HEK293 (cell line): ENCODE results near the gene SLC8A2.

Experiments used
- CTCF ChIA-PET: fragments of 350-600 bp; formaldehyde crosslinking; extraction: SDS; loops from one replicate; lab custom pipeline; 2021; ENCODE audit warnings: antibody characterized with exemption; lab: Yijun Ruan, JAX
- POLR2A ChIA-PET: fragments of 300-600 bp; formaldehyde crosslinking; extraction: SDS; loops from one replicate; lab custom pipeline; 2020; ENCODE audit warnings: antibody characterized with exemption, inconsistent platforms; lab: Yijun Ruan, JAX
- H3K27ac ChIP-seq: fragments of 200-500 bp; sonication (Bioruptor generic); 2 replicates; pipeline ENCODE4 v1.5.1; 2014; ENCODE audit warnings: low read depth, low read length, control low read depth, inconsistent platforms; ENCODE audit errors: extremely low read depth
- H3K36me3 ChIP-seq, 2 experiments: fragments of 200-500 bp in 1 of 2; sonication (Bioruptor generic) in 1 of 2; 1 replicate in 1 of 2; 2 replicates in 1 of 2; pipeline ENCODE4 v1.5.1; 2014 to 2017; ENCODE audit warnings: inconsistent platforms in 2 of 2, low read length in 2 of 2; ENCODE audit not compliant: control insufficient read depth in 2 of 2, insufficient read depth in 1 of 2
- H3K4me1 ChIP-seq: fragments of 200-500 bp; sonication (Bioruptor generic); 2 replicates; pipeline ENCODE4 v1.5.1; 2014; ENCODE audit warnings: mild to moderate bottlenecking, low read length, inconsistent platforms; ENCODE audit not compliant: control insufficient read depth, insufficient read depth
- H3K4me3 ChIP-seq: 2 replicates; pipeline ENCODE4 v1.5.1; 2011; ENCODE audit warnings: low read depth, mild to moderate bottlenecking, control low read depth, low read length, moderate library complexity
- H3K9me3 ChIP-seq: fragments of 200-500 bp; sonication (Bioruptor generic); 2 replicates; pipeline ENCODE4 v1.5.1; 2014; ENCODE audit warnings: low read depth, low read length, inconsistent platforms; ENCODE audit not compliant: control insufficient read depth, insufficient read depth
- ATF2 ChIP-seq: fragments of 450-650 bp; formaldehyde crosslinking; IDR thresholded peaks from 2 replicates; pipeline ENCODE4 v1.5.1; 2016; ENCODE audit warnings: missing biosample characterization, missing genetic modification characterization, low read depth
- EGR2 ChIP-seq: fragments of 450-650 bp; formaldehyde crosslinking; IDR thresholded peaks from 2 replicates; pipeline ENCODE4 v1.5.1; 2016; ENCODE audit warnings: low read depth, missing biosample characterization, missing genetic modification characterization
- GLIS2 ChIP-seq: fragments of 450-650 bp; formaldehyde crosslinking; IDR thresholded peaks from 2 replicates; pipeline ENCODE4 v1.5.1; 2016; ENCODE audit warnings: missing biosample characterization, missing genetic modification characterization
- KLF1 ChIP-seq: fragments of 450-650 bp; formaldehyde crosslinking; IDR thresholded peaks from 2 replicates; pipeline ENCODE4 v1.5.1; 2016; ENCODE audit warnings: missing biosample characterization, missing genetic modification characterization
- KLF16 ChIP-seq: fragments of 450-650 bp; formaldehyde crosslinking; IDR thresholded peaks from 2 replicates; pipeline ENCODE4 v1.5.1; 2017; ENCODE audit warnings: missing biosample characterization, missing genetic modification characterization
- KLF9 ChIP-seq: fragments of 450-650 bp; formaldehyde crosslinking; IDR thresholded peaks from 2 replicates; pipeline ENCODE4 v1.5.1; 2016; ENCODE audit warnings: missing biosample characterization, missing genetic modification characterization, low read depth
- PATZ1 ChIP-seq: fragments of 450-650 bp; formaldehyde crosslinking; IDR thresholded peaks from 2 replicates; pipeline ENCODE4 v1.5.1; 2016; ENCODE audit warnings: missing biosample characterization, missing genetic modification characterization
- ZBTB7A ChIP-seq: fragments of 450-650 bp; formaldehyde crosslinking; IDR thresholded peaks from 2 replicates; pipeline ENCODE4 v1.5.1; 2016; ENCODE audit warnings: low read depth, missing biosample characterization, missing genetic modification characterization
- ZFHX2 ChIP-seq: fragments of 450-650 bp; formaldehyde crosslinking; conservative IDR thresholded peaks from 2 replicates; pipeline ENCODE4 v1.5.1; 2016; ENCODE audit warnings: missing biosample characterization, missing genetic modification characterization
- ZIC2 ChIP-seq: fragments of 450-650 bp; formaldehyde crosslinking; IDR thresholded peaks from 2 replicates; pipeline ENCODE4 v1.5.1; 2016; ENCODE audit warnings: missing biosample characterization, missing genetic modification characterization
- ZNF16 ChIP-seq: fragments of 450-650 bp; formaldehyde crosslinking; IDR thresholded peaks from 2 replicates; pipeline ENCODE4 v1.5.1; 2016; ENCODE audit warnings: low read depth, missing biosample characterization, missing genetic modification characterization
- ZNF19 ChIP-seq: fragments of 450-650 bp; formaldehyde crosslinking; IDR thresholded peaks from 2 replicates; pipeline ENCODE4; 2016; ENCODE audit warnings: missing biosample characterization, missing genetic modification characterization, low read depth
- ZNF239 ChIP-seq: fragments of 450-650 bp; formaldehyde crosslinking; IDR thresholded peaks from 2 replicates; pipeline ENCODE4 v1.5.1; 2016; ENCODE audit warnings: missing biosample characterization, missing genetic modification characterization
- ZNF280C ChIP-seq: fragments of 450-650 bp; formaldehyde crosslinking; IDR thresholded peaks from 2 replicates; pipeline ENCODE4 v1.5.1; 2016; ENCODE audit warnings: missing biosample characterization, missing genetic modification characterization
- ZNF280D ChIP-seq: fragments of 450-650 bp; formaldehyde crosslinking; IDR thresholded peaks from 2 replicates; pipeline ENCODE4 v1.5.1; 2016; ENCODE audit warnings: missing biosample characterization, missing genetic modification characterization
- ZNF292 ChIP-seq: fragments of 450-650 bp; formaldehyde crosslinking; IDR thresholded peaks from 2 replicates; pipeline ENCODE4 v1.5.1; 2016; ENCODE audit warnings: low read depth, missing biosample characterization, missing genetic modification characterization, borderline replicate concordance
- ZNF398 ChIP-seq: fragments of 450-650 bp; formaldehyde crosslinking; IDR thresholded peaks from 2 replicates; pipeline ENCODE4 v1.5.1; 2017; ENCODE audit warnings: missing biosample characterization, missing genetic modification characterization
- ZNF529 ChIP-seq: fragments of 450-650 bp; formaldehyde crosslinking; IDR thresholded peaks from 2 replicates; pipeline ENCODE4 v1.5.1; 2017; ENCODE audit warnings: missing genetic modification characterization, missing biosample characterization; ENCODE audit not compliant: insufficient replicate concordance
- ZNF560 ChIP-seq: fragments of 450-650 bp; formaldehyde crosslinking; IDR thresholded peaks from 2 replicates; pipeline ENCODE4 v1.5.1; 2017; ENCODE audit warnings: missing biosample characterization, missing genetic modification characterization, borderline replicate concordance
- ZNF571 ChIP-seq: fragments of 450-650 bp; formaldehyde crosslinking; IDR thresholded peaks from 2 replicates; pipeline ENCODE4 v1.5.0; 2017; ENCODE audit warnings: missing biosample characterization, missing genetic modification characterization
- ZNF629 ChIP-seq: fragments of 450-650 bp; formaldehyde crosslinking; IDR thresholded peaks from 2 replicates; pipeline ENCODE4 v1.5.1; 2017; ENCODE audit warnings: missing biosample characterization, missing genetic modification characterization
- ZSCAN23 ChIP-seq: fragments of 450-650 bp; formaldehyde crosslinking; IDR thresholded peaks from 2 replicates; pipeline ENCODE4 v1.5.1; 2016; ENCODE audit warnings: missing biosample characterization, missing genetic modification characterization
- ZSCAN30 ChIP-seq: fragments of 450-650 bp; IDR thresholded peaks from 2 replicates; pipeline ENCODE4 v1.5.1; 2018; ENCODE audit warnings: missing biosample characterization, mild to moderate bottlenecking, missing genetic modification characterization, moderate library complexity

The SLC8A2 gene

GRCh38 chr19:47443331-47443730 lies 28.4 kb downstream of the SLC8A2 start:
- Histone ChIP-seq H3K4me1 (peaks cover 4% of the 10 kb centered on the region; the same call in 1 of the 2 replicates), H3K4me3 (no peak overlapping the region), H3K27ac (no peak overlapping the region), H3K9me3 (no peaks in the 10 kb centered on the region), H3K36me3 (no peaks in the 10 kb centered on the region)
- TF ChIP-seq ZFHX2 (tag by site-specific recombination) (peak; percentile 94), KLF16 (tag by site-specific recombination) (no peak), EGR2 (peak; percentile 92)
- POLR2A ChIA-PET = no interaction called here
- CTCF ChIA-PET = interaction anchor here (1.1 to 1.9 kb wide), 2 partner anchors 15 to 65 kb away, joined by 3 to 5 read pairs; no protein-coding TSS in a partner anchor

- no peaks in the 10 kb centered on the region for H3K4me1 ChIP-seq
- H3K36me3 ChIP-seq = no peaks in the 10 kb centered on the region
- H3K27ac ChIP-seq = no peak overlapping the region
- ChIA-PET POLR2A (interaction anchor here (1.0 to 1.4 kb wide), 3 partner anchors 11 to 45 kb away, joined by 3 to 5 read pairs (median 4); no protein-coding TSS in a partner anchor), CTCF (interaction anchor here (0.6 to 6.3 kb wide), 10 partner anchors 11 to 1397 kb away, joined by 3 to 102 read pairs (median 6); partner anchors contain the start of genes DHX34 and KPTN)
- no peaks in the 10 kb centered on the region for H3K9me3 ChIP-seq
- no peak overlapping the region for H3K4me3 ChIP-seq
- TF ChIP-seq ZNF571 (no peak), ZNF239 (tag by site-specific recombination) (no peak), PATZ1 (no peak), ZNF629 (tag by site-specific recombination) (no peak), ZNF280D (tag by site-specific recombination) (no peak), ZNF19 (no peak), ZNF292 (tag by site-specific recombination) (no peak), ZNF398 (no peak), GLIS2 (tag by site-specific recombination) (no peak), ZSCAN30 (tag by site-specific recombination) (no peak), ATF2 (tag by site-specific recombination) (no peak), ZNF280C (tag by site-specific recombination) (no peak), KLF9 (tag by site-specific recombination) (peak; percentile 84), ZIC2 (tag by site-specific recombination) (no peak), ZNF529 (tag by site-specific recombination) (no peak), KLF1 (tag by site-specific recombination) (peak; percentile 61; the same call in 1 of the 2 replicates), ZSCAN23 (tag by site-specific recombination) (no peak), ZNF560 (no peak), ZNF16 (tag by site-specific recombination) (no peak), ZBTB7A (tag by site-specific recombination) (no peak)
Measured at GRCh38 chr19:47438793-47439220, 32.9 kb downstream of the SLC8A2 start.
